Measurements from ENCODE around the gene APBA2. TPM values are rescaled to one million over a fixed set of nuclear protein-coding genes. Genes with fewer than 3 reads are reported as not detected.

Gene APBA2
- total and polyA plus RNA-seq, 2 of the 13 experiments (the other 11 are each of a cell fraction or from before 2014, with no cell fraction given), result 0.62 to 2.3 TPM

GRCh38 chr15:29113336-29114220 is 227.8 kb downstream of the APBA2 start:
- DNase-seq (ENCODE audit: low spot score) (no peak), FAIRE-seq (no peak), ATAC-seq (no peak)
- TF ChIP-seq TERF1 (CRISPR knock-in tag; IDR thresholded peaks at IDR 0.05), result no peak
- TF ChIP-seq MAZ (IDR thresholded peaks at IDR 0.05; ENCODE audit: borderline replicate concordance, low read depth, low read length), result no peak
- no peak for TF ChIP-seq MAZ (CRISPR knock-in tag; IDR thresholded peaks at IDR 0.05; ENCODE audit: low read depth)
- TF ChIP-seq MNT (IDR thresholded peaks at IDR 0.05), result 0 out of 2 replicates have a peak, but pooled peaks have one; percentile 14
- Histone ChIP-seq H3K27me3 (ENCODE audit: control insufficient read depth in 1 of 2, insufficient read depth in 2 of 2, low read length in 2 of 2) (peaks cover 0 to 1% of the 10 kb centered on the region in 2 experiments; a peak in 2 of 5 replicates), H3K9me3 (ENCODE audit: low read length) (no peaks in the 10 kb centered on the region), H3K4me2 (ENCODE audit: low read depth, low read length) (no peak overlapping the region), H3K4me3 (replicated peaks in 1 of 3; ENCODE audit: insufficient read depth in 1 of 3, low read depth in 2 of 3, low read length in 3 of 3) (no peak overlapping the region), H3K4me1 (ENCODE audit: insufficient read depth, low read length) (no peaks in the 10 kb centered on the region), H2AFZ (ENCODE audit: low read length) (no peak overlapping the region), H4K20me1 (ENCODE audit: insufficient read depth, low read length) (no peaks in the 10 kb centered on the region), H3K27ac (ENCODE audit: extremely low read length, insufficient read depth, low read length) (no peak overlapping the region), H3K9ac (ENCODE audit: insufficient read depth, low read depth, low read length) (no peak overlapping the region), H3K79me2 (ENCODE audit: insufficient read depth, low read length) (no peaks in the 10 kb centered on the region), H3K36me3 (replicated peaks in 1 of 2; ENCODE audit: control insufficient read depth in 1 of 2, insufficient read depth in 2 of 2, low read length in 2 of 2) (no peaks in the 10 kb centered on the region)
- in situ Hi-C loops (cut with HindIII; ENCODE audit: extremely low pct_ligation_motif_present, low pct_unique_long_range_greater_than_20kb), result no loop called here
- BruUV-seq (replicated peaks), result no TSS peak
- 64% methylated on average over 28 of the region's 37 CpGs for WGBS (ENCODE audit: low lambda C conversion rate)
- intact Hi-C loops (cut with micrococcal nuclease; ENCODE audit: unreplicated experiment), result no loop called here
- POLR2A ChIA-PET, result no interaction called here
- CTCF ChIA-PET (ENCODE audit: low intra/inter-chr PET ratio, low total read pairs), result no interaction called here

Data from HepG2 (cell line).